ENCODE results near the gene TAF5L. TPM values are rescaled to one million over a fixed set of nuclear protein-coding genes. Genes with fewer than 3 reads are reported as not detected.
"Not testable (repeated sequence)": the region's sequence is repeated elsewhere in the genome, so short reads cannot be mapped to it uniquely, and the experiment has no call there.

TAF5L gene
- total and polyA plus RNA-seq, 10 of the 15 experiments (the other 5 are each of a cell fraction or from before 2014, with no cell fraction given), result 1.1 to 26.2 (median 19.1) TPM

DNA sequence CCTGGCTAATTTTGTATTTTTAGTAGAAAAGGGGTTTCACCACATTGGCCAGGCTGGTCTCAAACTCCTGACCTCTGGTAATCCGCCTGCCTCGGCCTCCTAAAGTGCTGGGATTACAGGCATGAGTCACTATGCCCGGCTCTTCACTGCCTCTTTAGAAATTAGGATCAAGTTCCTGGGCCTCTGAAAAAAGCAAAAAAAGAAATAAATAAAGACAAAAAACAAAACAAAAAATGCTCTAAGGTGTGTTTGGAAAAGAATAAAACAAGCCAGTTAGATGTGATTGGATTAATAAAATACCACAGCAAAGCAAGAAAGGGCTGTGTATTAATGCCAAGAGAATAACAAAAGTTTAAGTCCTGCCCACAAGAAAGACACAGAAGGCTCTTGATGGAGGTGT is 63.2 kb downstream of the TAF5L start (continued):
- TF ChIP-seq, protein P1, sequence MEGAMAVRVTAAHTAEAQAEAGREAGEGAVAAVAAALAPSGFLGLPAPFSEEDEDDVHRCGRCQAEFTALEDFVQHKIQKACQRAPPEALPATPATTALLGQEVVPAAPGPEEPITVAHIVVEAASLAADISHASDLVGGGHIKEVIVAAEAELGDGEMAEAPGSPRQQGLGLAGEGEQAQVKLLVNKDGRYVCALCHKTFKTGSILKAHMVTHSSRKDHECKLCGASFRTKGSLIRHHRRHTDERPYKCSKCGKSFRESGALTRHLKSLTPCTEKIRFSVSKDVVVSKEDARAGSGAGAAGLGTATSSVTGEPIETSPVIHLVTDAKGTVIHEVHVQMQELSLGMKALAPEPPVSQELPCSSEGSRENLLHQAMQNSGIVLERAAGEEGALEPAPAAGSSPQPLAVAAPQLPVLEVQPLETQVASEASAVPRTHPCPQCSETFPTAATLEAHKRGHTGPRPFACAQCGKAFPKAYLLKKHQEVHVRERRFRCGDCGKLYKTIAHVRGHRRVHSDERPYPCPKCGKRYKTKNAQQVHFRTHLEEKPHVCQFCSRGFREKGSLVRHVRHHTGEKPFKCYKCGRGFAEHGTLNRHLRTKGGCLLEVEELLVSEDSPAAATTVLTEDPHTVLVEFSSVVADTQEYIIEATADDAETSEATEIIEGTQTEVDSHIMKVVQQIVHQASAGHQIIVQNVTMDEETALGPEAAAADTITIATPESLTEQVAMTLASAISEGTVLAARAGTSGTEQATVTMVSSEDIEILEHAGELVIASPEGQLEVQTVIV (IDR thresholded peaks at IDR 0.05; ENCODE audit: borderline replicate concordance, partially characterized antibody), result no peak
- TF ChIP-seq SMAD1 (IDR thresholded peaks at IDR 0.05; ENCODE audit: low read depth, partially characterized antibody), result no peak

DNA sequence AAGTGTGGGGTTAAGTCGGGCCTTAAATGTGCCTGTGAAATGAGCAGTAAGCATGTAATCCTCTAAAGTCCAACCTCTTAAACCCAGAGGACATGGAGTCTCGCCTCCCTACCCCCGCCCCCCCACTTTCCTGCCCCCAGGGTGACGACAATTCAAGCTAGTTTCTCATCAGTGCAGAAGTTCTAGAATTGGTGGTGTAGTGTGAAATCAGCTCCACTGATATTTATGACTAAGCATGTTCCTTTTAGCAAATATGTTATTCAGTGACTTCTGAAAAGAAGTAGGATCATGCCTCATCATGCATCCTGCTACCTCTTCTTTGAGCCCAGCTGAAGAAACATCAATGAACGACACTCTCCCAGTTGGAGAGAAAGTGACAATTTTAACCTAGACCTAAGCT is 64.8 kb downstream of the TAF5L start:
- Histone ChIP-seq H3K9me3 (replicated peaks; ENCODE audit: control insufficient read depth, insufficient read depth, low read length) (no peaks in the 10 kb centered on the region), H3K36me3 (ENCODE audit: control insufficient read depth in 2 of 2, insufficient read depth in 2 of 2, low read length in 1 of 2) (no peaks in the 10 kb centered on the region), H4K20me1 (ENCODE audit: control insufficient read depth, insufficient read depth) (no peaks in the 10 kb centered on the region), H2AFZ (ENCODE audit: control insufficient read depth, low read depth, low read length) (no peak overlapping the region), H3K27me3 (replicated peaks in 1 of 2; ENCODE audit: control insufficient read depth in 2 of 2, insufficient read depth in 2 of 2, low read length in 1 of 2) (no peaks in the 10 kb centered on the region), H3K27ac (ENCODE audit: control insufficient read depth, insufficient read depth) (no peak overlapping the region), H3K4me3 (no peak overlapping the region), H3K4me1 (ENCODE audit: control insufficient read depth, insufficient read depth, low read length) (no peaks in the 10 kb centered on the region; the same call in 1 of the 2 replicates), H3K79me2 (ENCODE audit: control insufficient read depth, insufficient read depth, low read length) (peaks cover 22% of the 10 kb centered on the region), H3K4me2 (ENCODE audit: control insufficient read depth, insufficient read depth) (no peak overlapping the region), H3K9ac (ENCODE audit: control insufficient read depth, insufficient read depth, low read length) (no peak overlapping the region)
- CTCF ChIA-PET, result no interaction called here
- DNase-seq (ENCODE audit: low read depth, low spot score), result no peak
- POLR2A ChIA-PET, result no interaction called here
- intact Hi-C loops (cut with micrococcal nuclease; ENCODE audit: unreplicated experiment) (no loop called here), in situ Hi-C loops (cut with MboI) (loop anchor here (5.0 kb wide), 1 partner anchor 66 kb away; the partner anchor contains the start of genes TAF5L and URB2)
- no TSS peak for BruUV-seq (replicated peaks)
- no peak for TF ChIP-seq SMARCA5 (IDR thresholded peaks at IDR 0.05)
- TF ChIP-seq BRCA1 (IDR thresholded peaks at IDR 0.05; ENCODE audit: low read depth, low read length), result no peak
- TF ChIP-seq IKZF1 (conservative IDR thresholded peaks at IDR 0.05), result no peak
- WGBS (ENCODE audit: insufficient coverage, insufficient replicate concordance, low lambda C conversion rate, missing lambda C conversion rate), result 71% methylated on average over 5 of the region's 5 CpGs
- FAIRE-seq, result no peak
- RAD21 ChIA-PET (ENCODE audit: unreplicated experiment), result interaction anchor here (0.5 kb wide), 1 partner anchor 305 kb away, joined by 4 read pairs; no protein-coding TSS in a partner anchor
- no peak for ATAC-seq
- SMC1A ChIA-PET (ENCODE audit: uncharacterized antibody, unreplicated experiment), result interaction anchor here (0.8 to 2.4 kb wide), 3 partner anchors 9 to 59 kb away, joined by 3 to 5 read pairs (median 5); no protein-coding TSS in a partner anchor

DNA sequence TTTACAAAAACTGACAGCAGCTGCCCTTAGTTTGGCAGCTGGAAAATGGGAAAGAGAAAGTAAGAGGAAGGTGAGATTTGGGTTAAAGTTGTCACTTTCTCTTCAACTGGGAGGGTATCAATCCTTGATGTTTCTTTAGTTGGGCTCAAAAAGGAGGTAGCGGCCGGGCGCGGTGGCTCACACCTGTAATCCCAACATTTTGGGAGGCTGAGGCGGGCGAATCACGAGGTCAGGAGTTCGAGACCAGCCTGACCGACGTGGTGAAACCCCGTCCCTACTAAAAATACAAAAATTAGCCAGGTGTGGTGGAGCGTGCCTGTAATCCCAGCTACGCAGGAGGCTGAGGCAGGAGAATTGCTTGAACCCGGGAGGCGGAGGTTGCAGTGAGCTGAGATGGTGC is 65.8 kb downstream of the TAF5L start:
- 93% methylated on average over 15 of the region's 15 CpGs for WGBS (ENCODE audit: insufficient coverage, insufficient replicate concordance, low lambda C conversion rate, missing lambda C conversion rate)
- H3K36me3 ChIP-seq (ENCODE audit: control insufficient read depth in 2 of 2, insufficient read depth in 2 of 2, low read length in 1 of 2); H3K9me3 ChIP-seq (replicated peaks; ENCODE audit: control insufficient read depth, insufficient read depth, low read length); DNase-seq (ENCODE audit: low read depth, low spot score); ATAC-seq; H3K27ac ChIP-seq (ENCODE audit: control insufficient read depth, insufficient read depth); CTCF ChIA-PET; H3K27me3 ChIP-seq (replicated peaks in 1 of 2; ENCODE audit: control insufficient read depth in 2 of 2, insufficient read depth in 2 of 2, low read length in 1 of 2); H3K4me2 ChIP-seq (ENCODE audit: control insufficient read depth, insufficient read depth); H3K4me3 ChIP-seq; H3K4me1 ChIP-seq (ENCODE audit: control insufficient read depth, insufficient read depth, low read length); FAIRE-seq; H4K20me1 ChIP-seq (ENCODE audit: control insufficient read depth, insufficient read depth); H3K9ac ChIP-seq (ENCODE audit: control insufficient read depth, insufficient read depth, low read length); intact Hi-C loops (cut with micrococcal nuclease; ENCODE audit: unreplicated experiment); H2AFZ ChIP-seq (ENCODE audit: control insufficient read depth, low read depth, low read length); BruUV-seq (replicated peaks): not testable (repeated sequence)
- peaks cover 27% of the 10 kb centered on the region for H3K79me2 ChIP-seq (ENCODE audit: control insufficient read depth, insufficient read depth, low read length)
- ChIA-PET RAD21 (ENCODE audit: unreplicated experiment) (interaction anchor here (2.9 kb wide), 1 partner anchor 19 kb away, joined by 20 read pairs; no protein-coding TSS in a partner anchor), SMC1A (ENCODE audit: uncharacterized antibody, unreplicated experiment) (interaction anchor here (2.4 kb wide), 1 partner anchor 56 kb away, joined by 5 read pairs; no protein-coding TSS in a partner anchor), POLR2A (interaction anchor here (1.0 kb wide), 1 partner anchor 18 kb away, joined by 4 read pairs; no protein-coding TSS in a partner anchor)
- in situ Hi-C loops (cut with MboI), result loop anchor here (5.0 kb wide), 1 partner anchor 67 kb away; the partner anchor contains the start of genes TAF5L and URB2

Measured in GM12878 (cell line).